Motor neuron (in vitro differentiated cells): ENCODE results near the gene TADA3. TPM values are rescaled to one million over a fixed set of nuclear protein-coding genes. Genes with fewer than 3 reads are reported as not detected.
A peak's percentile ranks its signal among the peaks of the same experiment; 100 is the strongest.

Source experiments
- ATAC-seq, 8 experiments: fragments of 200-7000 bp; cut with Tn5 transposase; replicated peaks in 6 of 8; 2 replicates each; pipeline ENCODE4 v1.8.0; 2021; ENCODE audit warnings: mild to moderate bottlenecking in 8 of 8, moderate library complexity in 8 of 8
- H3K27ac ChIP-seq, 2 donors: fragments of 250-450 bp; sonication (Bioruptor Pico); 2 replicates each; pipeline ENCODE4 v1.9.0; 2021; ENCODE audit warnings: antibody characterized with exemption in 2 of 2, mild to moderate bottlenecking in 2 of 2, moderate library complexity in 1 of 2
- H3K4me1 ChIP-seq, 2 donors: fragments of 250-450 bp; sonication (Bioruptor Pico); replicated peaks in 1 of 2; 2 replicates each; pipeline ENCODE4 v1.6.1; 2021; ENCODE audit warnings: antibody characterized with exemption in 2 of 2, mild to moderate bottlenecking in 2 of 2, moderate library complexity in 1 of 2
- H3K4me3 ChIP-seq, 5 donors: fragments of 250-450 bp; sonication (Bioruptor Pico); 2 replicates each; pipeline ENCODE4 v1.9.0; 2021; ENCODE audit warnings: antibody characterized with exemption in 5 of 5, mild to moderate bottlenecking in 5 of 5, moderate library complexity in 4 of 5
- WGBS, 10 experiments: fragments of 450-650 bp; shearing (Covaris generic); methylation state at CpG; one replicate each; pipeline ENCODE4 v1.0.0; 2022; 5-methylcytosine and 5-hydroxymethylcytosine counted together
- in situ Hi-C, 9 experiments: fragments of 400-800 bp; cut with MboI; loops; one replicate each; pipeline ENCODE4 v1.15.0; 2021; ENCODE audit warnings: low sequenced_read_pairs in 9 of 9, low pct_unique_long_range_greater_than_20kb in 2 of 9; ENCODE audit not compliant: unreplicated experiment in 9 of 9
- total RNA-seq, 8 experiments: library from RNA; unstranded; fragments of 300-600 nt; gene quantifications; 2 replicates each; pipeline versions ENCODE4 v1.2.3 to v1.2.4, GENCODE V29; 2022

The TADA3 gene
- total RNA-seq, 8 experiments from 2014 or later: 23.0 to 56.2 (median 40.7) TPM

- peak in 1 of 8 experiments; percentile 25 for ATAC-seq
- in situ Hi-C loops: no loop called here
- H3K4me1 ChIP-seq: no peaks in the 10 kb centered on the region
- 0 to 100% (median 92%) methylated on average over 1 to 9 of the region's 13 CpGs; no CpG with 5 or more reads in 1 of the 10 experiments for WGBS, 10 experiments
- H3K4me3 ChIP-seq: no peak overlapping the region
- H3K27ac ChIP-seq: no peak overlapping the region
These were observed 5.2 kb downstream of the TADA3 start for GRCh38 chr3:9786825-9787669.

GRCh38 chr3:9786209-9786739 is 6.0 kb downstream of the TADA3 start:
- Histone ChIP-seq H3K4me1 (no peaks in the 10 kb centered on the region), H3K27ac (no peak overlapping the region), H3K4me3 (no peak overlapping the region)
- no peak for ATAC-seq
- in situ Hi-C loops: no loop called here
- 78 to 100% (median 100%) methylated on average over 1 to 5 of the region's 7 CpGs; no CpG with 5 or more reads in 3 of the 10 experiments for WGBS, 10 experiments

- ATAC-seq: no peak
- 80 to 100% (median 90%) methylated on average over 1 to 7 of the region's 7 CpGs; no CpG with 5 or more reads in 1 of the 10 experiments for whole genome bisulfite sequencing, 10 experiments
- no peak overlapping the region for H3K27ac ChIP-seq
- in situ Hi-C loops: no loop called here
- H3K4me1 ChIP-seq: no peaks in the 10 kb centered on the region
- no peak overlapping the region for H3K4me3 ChIP-seq
These were observed 6.7 kb downstream of the TADA3 start for GRCh38 chr3:9785602-9786001.

- in situ Hi-C loops: no loop called here
- Histone ChIP-seq H3K27ac (no peak overlapping the region), H3K4me1 (no peaks in the 10 kb centered on the region), H3K4me3 (no peak overlapping the region)
- WGBS, 10 experiments: 60 to 100% (median 100%) methylated on average over 1 to 3 of the region's 4 CpGs; no CpG with 5 or more reads in 3 of the 10 experiments
- ATAC-seq: peak in 1 of 8 experiments; percentile 57
These were observed 7.3 kb downstream of the TADA3 start for GRCh38 chr3:9784965-9785364.

GRCh38 chr3:9783954-9784353 is 8.3 kb downstream of the TADA3 start:
- H3K4me1 ChIP-seq: no peaks in the 10 kb centered on the region
- H3K27ac ChIP-seq: no peak overlapping the region
- in situ Hi-C loops: no loop called here
- ATAC-seq: no peak
- H3K4me3 ChIP-seq: no peak overlapping the region
- 90 to 100% (median 98%) methylated on average over 1 to 10 of the region's 14 CpGs; no CpG with 5 or more reads in 4 of the 10 experiments for WGBS, 10 experiments

- WGBS, 10 experiments: 0 to 100% (median 51%) methylated on average over 1 to 3 of the region's 3 CpGs; no CpG with 5 or more reads in 2 of the 10 experiments
- ATAC-seq: no peak
- in situ Hi-C loops: no loop called here
- Histone ChIP-seq H3K27ac (no peak overlapping the region), H3K4me3 (no peak overlapping the region), H3K4me1 (no peaks in the 10 kb centered on the region)
These were observed 9.5 kb downstream of the TADA3 start for GRCh38 chr3:9782770-9783169.

GRCh38 chr3:9781978-9782603 is 10.2 kb downstream of the TADA3 start:
- no peak overlapping the region for H3K27ac ChIP-seq
- no peak for ATAC-seq
- 60 to 100% (median 74%) methylated on average over 1 to 3 of the region's 3 CpGs; no CpG with 5 or more reads in 3 of the 10 experiments for WGBS, 10 experiments
- in situ Hi-C loops: no loop called here
- H3K4me1 ChIP-seq: no peaks in the 10 kb centered on the region
- no peak overlapping the region for H3K4me3 ChIP-seq

- Histone ChIP-seq H3K4me1 (no peaks in the 10 kb centered on the region), H3K4me3 (no peak overlapping the region), H3K27ac (no peak overlapping the region)
- no peak for ATAC-seq
- in situ Hi-C loops: no loop called here
- whole genome bisulfite sequencing, 10 experiments: 100% methylated on average over 1 of the region's 1 CpG; no CpG with 5 or more reads in 8 of the 10 experiments
These were observed 10.7 kb downstream of the TADA3 start for GRCh38 chr3:9781551-9781950.

- Histone ChIP-seq H3K4me3 (no peak overlapping the region), H3K27ac (no peak overlapping the region), H3K4me1 (no peaks in the 10 kb centered on the region)
- WGBS, 10 experiments: 90 to 100% (median 96%) methylated on average over 1 to 4 of the region's 4 CpGs; no CpG with 5 or more reads in 6 of the 10 experiments
- ATAC-seq: no peak
- in situ Hi-C loops: no loop called here
These were observed 11.4 kb downstream of the TADA3 start for GRCh38 chr3:9780910-9781309.

- in situ Hi-C loops: no loop called here
- 67 to 100% (median 90%) methylated on average over 1 to 7 of the region's 10 CpGs; no CpG with 5 or more reads in 1 of the 10 experiments for WGBS, 10 experiments
- ATAC-seq: no peak
- Histone ChIP-seq H3K4me3 (no peak overlapping the region), H3K4me1 (no peaks in the 10 kb centered on the region), H3K27ac (no peak overlapping the region)
These were observed 11.8 kb downstream of the TADA3 start for GRCh38 chr3:9780458-9780812.

- no peak overlapping the region for H3K4me3 ChIP-seq
- whole genome bisulfite sequencing, 10 experiments: 61 to 100% (median 80%) methylated on average over 1 to 4 of the region's 8 CpGs; no CpG with 5 or more reads in 4 of the 10 experiments
- no peak overlapping the region for H3K27ac ChIP-seq
- in situ Hi-C loops: no loop called here
- H3K4me1 ChIP-seq: no peaks in the 10 kb centered on the region
- ATAC-seq: no peak
These were observed 12.4 kb downstream of the TADA3 start for GRCh38 chr3:9779721-9780457.

- H3K27ac ChIP-seq: no peak overlapping the region
- no peak for ATAC-seq
- in situ Hi-C loops: no loop called here
- no peaks in the 10 kb centered on the region for H3K4me1 ChIP-seq
- 80 to 100% (median 100%) methylated on average over 1 to 4 of the region's 6 CpGs; no CpG with 5 or more reads in 7 of the 10 experiments for WGBS, 10 experiments
- H3K4me3 ChIP-seq: no peak overlapping the region
These were observed 13.1 kb downstream of the TADA3 start for GRCh38 chr3:9779075-9779593.
